ENCODE results near the gene SLF2.

The SLF2 gene

DNA sequence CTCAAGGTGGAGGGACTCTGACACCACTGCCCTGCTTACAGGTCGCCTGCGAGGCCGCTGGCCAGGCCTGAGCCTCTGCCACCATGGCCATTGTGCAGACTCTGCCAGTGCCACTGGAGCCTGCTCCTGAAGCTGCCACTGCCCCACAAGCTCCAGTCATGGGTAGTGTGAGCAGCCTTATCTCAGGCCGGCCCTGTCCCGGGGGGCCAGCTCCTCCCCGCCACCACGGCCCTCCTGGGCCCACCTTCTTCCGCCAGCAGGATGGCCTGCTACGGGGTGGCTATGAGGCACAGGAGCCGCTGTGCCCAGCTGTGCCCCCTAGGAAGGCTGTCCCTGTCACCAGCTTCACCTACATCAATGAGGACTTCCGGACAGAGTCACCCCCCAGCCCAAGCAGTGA, 89.7 kb downstream of the SLF2 start:
- no peak for TF ChIP-seq RARB (CRISPR knock-in tag; IDR thresholded peaks at IDR 0.05)
- no peak for TF ChIP-seq GLIS3 (CRISPR knock-in tag; IDR thresholded peaks at IDR 0.05)
- no peak for TF ChIP-seq PATZ1 (CRISPR knock-in tag; IDR thresholded peaks at IDR 0.05; ENCODE audit: borderline replicate concordance)
- TF ChIP-seq ZFP3 (CRISPR knock-in tag; IDR thresholded peaks at IDR 0.05), result no peak
- TF ChIP-seq ZNF70 (CRISPR knock-in tag; IDR thresholded peaks at IDR 0.05), result no peak
- no peak for TF ChIP-seq CSRNP3 (CRISPR knock-in tag; IDR thresholded peaks at IDR 0.05)
- TF ChIP-seq ZFP30 (CRISPR knock-in tag; IDR thresholded peaks at IDR 0.05), result no peak
- TF ChIP-seq POU6F1 (CRISPR knock-in tag; IDR thresholded peaks at IDR 0.05; ENCODE audit: borderline replicate concordance, low read depth), result no peak
- TF ChIP-seq ZNF565 (CRISPR knock-in tag; conservative IDR thresholded peaks at IDR 0.05; ENCODE audit: low read depth), result no peak
- no peak for TF ChIP-seq PPARA (CRISPR knock-in tag; IDR thresholded peaks at IDR 0.05; ENCODE audit: borderline replicate concordance)
- TF ChIP-seq ZC3H10 (CRISPR knock-in tag; IDR thresholded peaks at IDR 0.05), result no peak
- TF ChIP-seq ISL1 (CRISPR knock-in tag; IDR thresholded peaks at IDR 0.05), result no peak
- TF ChIP-seq BACH2 (CRISPR knock-in tag; IDR thresholded peaks at IDR 0.05; ENCODE audit: borderline replicate concordance), result no peak
- TF ChIP-seq, protein P1, sequence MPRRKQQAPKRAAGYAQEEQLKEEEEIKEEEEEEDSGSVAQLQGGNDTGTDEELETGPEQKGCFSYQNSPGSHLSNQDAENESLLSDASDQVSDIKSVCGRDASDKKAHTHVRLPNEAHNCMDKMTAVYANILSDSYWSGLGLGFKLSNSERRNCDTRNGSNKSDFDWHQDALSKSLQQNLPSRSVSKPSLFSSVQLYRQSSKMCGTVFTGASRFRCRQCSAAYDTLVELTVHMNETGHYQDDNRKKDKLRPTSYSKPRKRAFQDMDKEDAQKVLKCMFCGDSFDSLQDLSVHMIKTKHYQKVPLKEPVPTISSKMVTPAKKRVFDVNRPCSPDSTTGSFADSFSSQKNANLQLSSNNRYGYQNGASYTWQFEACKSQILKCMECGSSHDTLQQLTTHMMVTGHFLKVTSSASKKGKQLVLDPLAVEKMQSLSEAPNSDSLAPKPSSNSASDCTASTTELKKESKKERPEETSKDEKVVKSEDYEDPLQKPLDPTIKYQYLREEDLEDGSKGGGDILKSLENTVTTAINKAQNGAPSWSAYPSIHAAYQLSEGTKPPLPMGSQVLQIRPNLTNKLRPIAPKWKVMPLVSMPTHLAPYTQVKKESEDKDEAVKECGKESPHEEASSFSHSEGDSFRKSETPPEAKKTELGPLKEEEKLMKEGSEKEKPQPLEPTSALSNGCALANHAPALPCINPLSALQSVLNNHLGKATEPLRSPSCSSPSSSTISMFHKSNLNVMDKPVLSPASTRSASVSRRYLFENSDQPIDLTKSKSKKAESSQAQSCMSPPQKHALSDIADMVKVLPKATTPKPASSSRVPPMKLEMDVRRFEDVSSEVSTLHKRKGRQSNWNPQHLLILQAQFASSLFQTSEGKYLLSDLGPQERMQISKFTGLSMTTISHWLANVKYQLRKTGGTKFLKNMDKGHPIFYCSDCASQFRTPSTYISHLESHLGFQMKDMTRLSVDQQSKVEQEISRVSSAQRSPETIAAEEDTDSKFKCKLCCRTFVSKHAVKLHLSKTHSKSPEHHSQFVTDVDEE (CRISPR knock-in tag; IDR thresholded peaks at IDR 0.05), result no peak
- TF ChIP-seq TCF4 (CRISPR knock-in tag; IDR thresholded peaks at IDR 0.05; ENCODE audit: borderline replicate concordance), result no peak
- ATAC-seq, result no peak

GRCh38 chr10:101003639-101004206, 91.0 kb downstream of the SLF2 start:
- no peak for ATAC-seq
- no peak for TF ChIP-seq CSRNP3 (CRISPR knock-in tag; IDR thresholded peaks at IDR 0.05)
- no peak for TF ChIP-seq GLIS3 (CRISPR knock-in tag; IDR thresholded peaks at IDR 0.05)
- TF ChIP-seq ZFP30 (CRISPR knock-in tag; IDR thresholded peaks at IDR 0.05), result no peak
- no peak for TF ChIP-seq ISL1 (CRISPR knock-in tag; IDR thresholded peaks at IDR 0.05)
- TF ChIP-seq ZNF70 (CRISPR knock-in tag; IDR thresholded peaks at IDR 0.05), result no peak
- no peak for TF ChIP-seq ZNF8 (CRISPR knock-in tag; IDR thresholded peaks at IDR 0.05)
- TF ChIP-seq ZC3H10 (CRISPR knock-in tag; IDR thresholded peaks at IDR 0.05), result no peak

DNA sequence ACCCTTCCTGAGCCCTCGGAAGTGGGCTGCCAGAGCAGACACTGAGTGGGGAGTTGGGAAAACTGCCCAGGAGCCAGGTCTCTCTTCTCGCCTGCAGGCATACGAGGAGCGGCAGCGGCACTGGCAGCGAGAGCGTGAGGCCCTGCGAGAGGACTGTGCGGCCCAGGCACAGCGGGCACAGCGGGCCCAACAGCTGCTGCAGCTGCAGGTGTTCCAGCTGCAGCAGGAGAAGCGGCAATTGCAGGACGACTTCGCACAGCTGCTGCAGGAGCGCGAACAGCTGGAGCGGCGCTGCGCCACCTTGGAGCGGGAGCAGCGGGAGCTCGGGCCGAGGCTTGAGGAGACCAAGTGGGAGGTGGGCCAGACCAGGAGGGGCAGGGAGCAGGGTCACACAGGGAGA, 92.6 kb downstream of the SLF2 start:
- TF ChIP-seq OSR1 (CRISPR knock-in tag; IDR thresholded peaks at IDR 0.05), result no peak
- TF ChIP-seq POU6F1 (CRISPR knock-in tag; IDR thresholded peaks at IDR 0.05; ENCODE audit: borderline replicate concordance, low read depth), result no peak
- TF ChIP-seq ARNTL (CRISPR knock-in tag; IDR thresholded peaks at IDR 0.05; ENCODE audit: borderline replicate concordance, low read depth), result no peak
- TF ChIP-seq GLIS3 (CRISPR knock-in tag; IDR thresholded peaks at IDR 0.05), result no peak
- TF ChIP-seq ZNF70 (CRISPR knock-in tag; IDR thresholded peaks at IDR 0.05), result no peak
- TF ChIP-seq TOX (CRISPR knock-in tag; IDR thresholded peaks at IDR 0.05; ENCODE audit: borderline replicate concordance), result no peak
- no peak for TF ChIP-seq ESRRG (CRISPR knock-in tag; IDR thresholded peaks at IDR 0.05)
- no peak for TF ChIP-seq PATZ1 (CRISPR knock-in tag; IDR thresholded peaks at IDR 0.05; ENCODE audit: borderline replicate concordance)
- TF ChIP-seq ZNF565 (CRISPR knock-in tag; conservative IDR thresholded peaks at IDR 0.05; ENCODE audit: low read depth), result no peak
- no peak for ATAC-seq
